HL-60 (cell line): ENCODE data around the gene RAB39A.

Source experiments
- DNase-seq, 2 experiments: peaks; one replicate each; pipeline ENCODE4 v3.0.0-alpha.2; 2010 to 2020; ENCODE audit warnings: low read depth in 1 of 2, low spot score in 1 of 2
- H3K27ac ChIP-seq: fragments of 250-450 bp; sonication (Bioruptor Pico); replicated peaks from 2 replicates; pipeline ENCODE4 v1.5.1; 2020; ENCODE audit warnings: mild to moderate bottlenecking, moderate library complexity
- H3K27me3 ChIP-seq: fragments of 250-450 bp; sonication (Bioruptor Pico); 2 replicates; pipeline ENCODE4 v1.5.1; 2021; ENCODE audit warnings: mild to moderate bottlenecking, moderate library complexity; ENCODE audit not compliant: insufficient read depth, poor library complexity, severe bottlenecking
- H3K4me3 ChIP-seq: replicated peaks from 2 replicates; pipeline ENCODE4 v1.5.1; 2011; ENCODE audit warnings: mild to moderate bottlenecking, control low read depth, low read length; ENCODE audit not compliant: insufficient read depth
- CTCF ChIP-seq: IDR thresholded peaks from one replicate; pipeline ENCODE4 v1.5.1; 2011; ENCODE audit warnings: low read length, control low read depth, inconsistent platforms; ENCODE audit not compliant: insufficient read depth
- GABPA ChIP-seq: IDR thresholded peaks from 2 replicates; pipeline ENCODE4 v1.6.1; 2012; ENCODE audit warnings: low read depth
- POLR2AphosphoS5 ChIP-seq: IDR thresholded peaks from 2 replicates; pipeline ENCODE4 v1.6.1; 2012; ENCODE audit warnings: low read depth
- REST ChIP-seq: IDR thresholded peaks from 2 replicates; pipeline ENCODE4 v1.6.1; 2012; ENCODE audit warnings: low read depth; ENCODE audit not compliant: insufficient replicate concordance
- SPI1 ChIP-seq: IDR thresholded peaks from 2 replicates; pipeline ENCODE4 v1.6.1; 2012; ENCODE audit warnings: low read depth, mild to moderate bottlenecking, borderline replicate concordance

RAB39A gene

GRCh38 chr11:107973641-107974040 lies 45.4 kb downstream of the RAB39A start:
- no peak for DNase-seq
- TF ChIP-seq SPI1, result no peak
- TF ChIP-seq GABPA, result no peak
- TF ChIP-seq CTCF, result no peak
- no peak for TF ChIP-seq REST
- TF ChIP-seq POLR2AphosphoS5, result no peak
- H3K4me3 ChIP-seq, result no peak overlapping the region
- H3K27me3 ChIP-seq, result no peaks in the 10 kb centered on the region
- no peak overlapping the region for H3K27ac ChIP-seq

GRCh38 chr11:107988397-107989158 lies 60.3 kb downstream of the RAB39A start:
- TF ChIP-seq POLR2AphosphoS5, result 0 out of 2 replicates have a peak, but pooled peaks have one; percentile 22
- no peak for TF ChIP-seq GABPA
- Histone ChIP-seq H3K27me3 (no peaks in the 10 kb centered on the region), H3K4me3 (no peak overlapping the region), H3K27ac (no peak overlapping the region)
- peak; percentile 66 to 73 for DNase-seq

- no peak for DNase-seq
- no peak overlapping the region for H3K4me3 ChIP-seq
- no peak overlapping the region for H3K27ac ChIP-seq
- no peaks in the 10 kb centered on the region for H3K27me3 ChIP-seq
- no peak for TF ChIP-seq POLR2AphosphoS5
- TF ChIP-seq REST, result no peak
- no peak for TF ChIP-seq SPI1
These were observed 63.7 kb downstream of the RAB39A start for GRCh38 chr11:107991868-107992414.

- no peak for TF ChIP-seq GABPA
- no peak for TF ChIP-seq CTCF
- no peak for TF ChIP-seq POLR2AphosphoS5
- no peak for TF ChIP-seq REST
- no peak for TF ChIP-seq SPI1
These were observed 67.9 kb downstream of the RAB39A start for GRCh38 chr11:107996006-107996776.

More at GRCh38 chr11:107996006-107996776, 67.9 kb downstream of the RAB39A start:
- Histone ChIP-seq H3K27ac (no peak overlapping the region), H3K4me3 (no peak overlapping the region), H3K27me3 (no peaks in the 10 kb centered on the region)
- DNase-seq, result no peak
